ENCODE results near the gene HDAC6. TPM values are rescaled to one million over a fixed set of nuclear protein-coding genes. Genes with fewer than 3 reads are reported as not detected.
"Not testable (repeated sequence)": the region's sequence is repeated elsewhere in the genome, so short reads cannot be mapped to it uniquely, and the experiment has no call there.

The HDAC6 gene
- total and polyA plus RNA-seq, 12 donors, result 45.1 to 303 (median 78.1) TPM

DNA sequence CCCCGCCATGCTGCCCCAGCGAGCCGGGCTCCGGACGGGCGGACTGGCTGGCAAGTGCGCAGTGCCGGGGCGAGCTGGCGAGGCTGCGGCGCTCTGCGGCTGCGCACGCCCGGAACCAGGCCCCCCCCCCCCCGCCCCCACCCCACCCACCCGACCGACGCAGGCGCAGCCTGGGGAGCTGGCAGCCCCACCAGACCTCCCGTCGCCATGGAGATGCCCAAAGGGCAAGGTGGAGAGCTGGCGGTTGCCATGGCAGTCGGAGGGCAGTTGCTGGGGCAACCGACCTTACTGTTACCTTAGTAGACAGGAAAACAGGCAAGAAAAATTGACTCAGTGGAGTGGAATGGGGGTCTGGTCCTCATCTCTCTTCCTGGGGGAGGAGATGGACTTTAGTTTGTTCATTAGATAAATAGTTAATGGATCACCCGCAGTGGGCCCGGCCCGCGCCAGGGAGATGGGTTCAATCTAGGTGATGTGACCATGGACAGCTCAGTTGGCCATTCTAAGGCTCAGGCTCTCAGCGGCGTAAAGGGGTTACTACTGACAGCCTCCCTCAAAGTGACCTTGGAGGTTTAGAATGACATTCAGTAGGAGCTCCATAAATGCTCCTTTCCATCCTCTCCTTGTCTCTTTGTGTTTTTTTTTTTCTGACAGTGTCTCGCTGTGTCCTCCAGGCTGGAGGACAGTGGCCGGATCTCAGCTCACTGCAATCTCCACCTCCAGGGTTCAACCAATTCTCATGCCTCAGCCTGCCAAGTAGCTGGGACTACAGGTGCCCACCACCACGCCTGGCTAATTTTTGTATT lies 33.9 kb downstream of the HDAC6 start, which contains the start of gene PCSK1N:
Gene PCSK1N (minus strand): TSS at position 87 of the 806 bp plus-strand sequence. CDS start 78 bp downstream, at position 9.
- intact Hi-C loops (cut with DNase I), result no loop called here
- Histone ChIP-seq H3K4me1 (replicated peaks in 1 of 2) (no peaks in the 10 kb centered on the region), H3K9me3 (replicated peaks in 1 of 3) (no peaks in the 10 kb centered on the region), H3K4me3 (peak within 1 kb of the TSS in 1 of 4 donors; percentile 26), H3K27ac (no peak within 1 kb of the TSS), H3K36me3 (replicated peaks in 1 of 2) (no peaks in the 10 kb centered on the region), H3K27me3 (peaks cover 43% of the 10 kb centered on the region)
- TF ChIP-seq CTCF (IDR thresholded peaks at IDR 0.05) (no peak), POLR2A (IDR thresholded peaks at IDR 0.05) (no peak)
- WGBS, 4 donors, result 18 to 65% (median 41%) methylated on average over 10 to 33 of the region's 35 CpGs
- peak in 1 of 7 donors; percentile 84 for DNase-seq

DNA sequence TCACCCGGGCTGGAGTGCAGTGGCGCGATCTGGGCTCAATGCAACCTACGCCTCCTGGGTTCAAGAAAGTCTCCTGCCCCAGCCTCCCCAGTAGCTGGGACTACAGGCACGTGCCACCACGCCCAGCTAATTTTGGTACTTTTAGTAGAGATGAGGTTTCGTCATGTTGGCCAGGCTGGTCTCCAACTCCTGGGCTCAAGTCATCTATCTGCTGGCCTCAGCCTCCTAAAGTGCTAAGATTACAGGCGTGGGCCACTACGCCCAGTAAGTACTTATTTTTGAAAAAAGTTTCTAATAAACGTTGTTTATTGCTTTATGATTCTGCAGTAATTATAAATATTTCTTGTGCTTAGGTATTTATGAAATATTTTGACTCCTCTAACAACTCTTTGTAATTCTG lies 37.8 kb downstream of the HDAC6 start:
- WGBS, 4 donors, result 78 to 85% (median 79%) methylated on average over 10 of the region's 10 CpGs
- no peak overlapping the region for H3K27ac ChIP-seq
- intact Hi-C loops (cut with DNase I), result no loop called here
- TF ChIP-seq POLR2A (IDR thresholded peaks at IDR 0.05) (no peak), CTCF (IDR thresholded peaks at IDR 0.05) (no peak)
- H3K4me3 ChIP-seq, result no peak overlapping the region
- DNase-seq, result no peak
- peaks cover 17% of the 10 kb centered on the region for H3K27me3 ChIP-seq
- H3K9me3 ChIP-seq (replicated peaks in 1 of 3), result no peaks in the 10 kb centered on the region
- no peaks in the 10 kb centered on the region for H3K36me3 ChIP-seq (replicated peaks in 1 of 2)
- no peaks in the 10 kb centered on the region for H3K4me1 ChIP-seq (replicated peaks in 1 of 2)

DNA sequence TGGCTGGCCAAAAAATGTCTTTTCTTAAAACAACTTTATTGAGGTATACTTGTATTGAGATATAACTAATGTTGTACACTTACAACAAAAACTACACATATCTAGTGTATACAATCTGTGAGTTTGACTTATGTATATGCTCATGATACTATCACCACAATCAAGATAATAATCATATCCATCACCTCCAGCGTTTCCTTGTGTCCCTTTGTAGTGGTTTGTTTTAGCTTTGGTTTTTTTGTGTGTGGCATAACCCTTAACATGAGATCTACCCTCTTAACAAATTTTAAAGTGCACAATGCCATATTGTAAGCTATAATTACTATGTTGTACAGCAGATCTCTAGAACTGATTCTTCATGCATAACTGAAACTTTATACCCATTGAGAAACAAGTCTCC lies 47.0 kb downstream of the HDAC6 start:
- no peak overlapping the region for H3K4me3 ChIP-seq
- intact Hi-C loops (cut with DNase I), result no loop called here
- no peaks in the 10 kb centered on the region for H3K4me1 ChIP-seq (replicated peaks in 1 of 2)
- no peak for DNase-seq
- H3K27ac ChIP-seq, result no peak overlapping the region
- TF ChIP-seq POLR2A (IDR thresholded peaks at IDR 0.05) (no peak), CTCF (IDR thresholded peaks at IDR 0.05) (no peak)
- WGBS, 4 donors, result 57 to 69% (median 62%) methylated on average over 1 of the region's 1 CpG
- no peaks in the 10 kb centered on the region for H3K9me3 ChIP-seq (replicated peaks in 1 of 3)
- no peaks in the 10 kb centered on the region for H3K36me3 ChIP-seq (replicated peaks in 1 of 2)
- H3K27me3 ChIP-seq, result peaks cover 29% of the 10 kb centered on the region

- 75 to 81% (median 77%) methylated on average over 5 to 7 of the region's 7 CpGs for WGBS, 4 donors
- no peaks in the 10 kb centered on the region for H3K4me1 ChIP-seq (replicated peaks in 1 of 2)
- peaks cover 25% of the 10 kb centered on the region for H3K27me3 ChIP-seq
- intact Hi-C loops (cut with DNase I), result no loop called here
- H3K36me3 ChIP-seq (replicated peaks in 1 of 2), result no peaks in the 10 kb centered on the region
- no peak for TF ChIP-seq CTCF (IDR thresholded peaks at IDR 0.05)
- TF ChIP-seq POLR2A (IDR thresholded peaks at IDR 0.05), result no peak
- H3K4me3 ChIP-seq, result no peak overlapping the region
- no peak overlapping the region for H3K27ac ChIP-seq
- no peaks in the 10 kb centered on the region for H3K9me3 ChIP-seq (replicated peaks in 1 of 3)
- DNase-seq, result no peak
These were observed 51.0 kb downstream of the HDAC6 start for GRCh38 chrX:48852857-48853256.

- H3K9me3 ChIP-seq (replicated peaks in 1 of 3); H3K36me3 ChIP-seq (replicated peaks in 1 of 2); H3K27ac ChIP-seq; H3K4me1 ChIP-seq (replicated peaks in 1 of 2); intact Hi-C loops (cut with DNase I); DNase-seq; H3K4me3 ChIP-seq: not testable (repeated sequence)
- H3K27me3 ChIP-seq, result peaks cover 25% of the 10 kb centered on the region
These were observed 51.6 kb downstream of the HDAC6 start for GRCh38 chrX:48853494-48853893.

DNA sequence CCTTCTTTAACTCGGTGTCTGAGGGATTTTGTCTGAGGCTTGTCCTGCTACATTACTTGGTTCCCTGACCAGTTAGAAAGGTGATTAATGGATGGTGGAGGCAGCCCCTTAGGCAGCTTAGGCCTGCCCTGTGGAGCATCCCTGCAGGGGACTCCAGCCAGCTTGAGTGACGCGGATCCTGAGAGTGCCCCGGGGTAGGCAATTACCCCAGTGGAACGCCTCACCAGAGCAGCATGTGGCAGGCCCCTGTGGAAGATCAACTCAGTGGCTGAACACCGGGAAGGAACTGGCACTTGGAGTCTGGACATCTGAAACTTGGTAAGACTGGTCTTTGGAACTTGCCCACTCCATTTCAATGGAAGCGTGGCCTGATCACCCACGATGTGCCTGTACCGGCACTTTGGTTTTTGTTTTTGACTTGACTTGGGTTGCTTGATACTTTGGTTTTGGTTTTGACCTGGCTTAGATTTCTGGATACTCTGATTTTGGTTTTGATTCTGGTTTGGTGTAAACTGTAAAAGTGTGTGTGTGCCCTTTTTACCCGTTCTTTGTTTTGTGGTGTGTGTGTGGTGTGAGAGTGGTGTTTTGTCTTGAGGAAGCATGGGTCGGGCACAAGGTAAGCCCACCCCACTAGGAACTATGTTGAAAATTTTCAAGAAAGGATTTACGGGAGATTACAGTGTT lies 52.4 kb downstream of the HDAC6 start:
- intact Hi-C loops (cut with DNase I); H3K36me3 ChIP-seq (replicated peaks in 1 of 2): not testable (repeated sequence)

More for the DNA sequence above, 52.4 kb downstream of the HDAC6 start:
- not testable (repeated sequence) for H3K4me3 ChIP-seq; H3K27ac ChIP-seq; DNase-seq; H3K4me1 ChIP-seq (replicated peaks in 1 of 2); H3K9me3 ChIP-seq (replicated peaks in 1 of 3)
- WGBS, 4 donors, result 82 to 88% (median 83%) methylated on average over 5 to 12 of the region's 12 CpGs
- H3K27me3 ChIP-seq, result peaks cover 22% of the 10 kb centered on the region

Measured in adrenal gland (tissue), 12 donors.